GM23248 (cell line): ENCODE results near the gene ENAH.

Source experiments
- EZH2 ChIP-seq: fragments of 200-600 bp; sonication (generic); IDR thresholded peaks from 2 replicates; pipeline ENCODE4 v1.6.1; 2018; ENCODE audit warnings: antibody characterized with exemption, mild to moderate bottlenecking; ENCODE audit not compliant: insufficient read depth, poor library complexity, severe bottlenecking
- EZH2phosphoT487 ChIP-seq: fragments of 200-600 bp; sonication (generic); IDR thresholded peaks from 2 replicates; pipeline ENCODE4 v1.6.1; 2018; ENCODE audit warnings: antibody characterized with exemption, moderate library complexity, mild to moderate bottlenecking, low read depth; ENCODE audit not compliant: insufficient read depth

GRCh38 chr1:225548140-225548857 is 104.6 kb downstream of the ENAH start:
- no peak for TF ChIP-seq EZH2phosphoT487
- no peak for TF ChIP-seq EZH2
